HepG2 (cell line): ENCODE results near the gene RPTOR. TPM values are rescaled to one million over a fixed set of nuclear protein-coding genes. Genes with fewer than 3 reads are reported as not detected.

Source experiments
- ATAC-seq: fragments of 200-7000 bp; cut with Tn5 transposase; 3 replicates; pipeline ENCODE4 v1.9.1; 2020; ENCODE audit warnings: mild to moderate bottlenecking, moderate library complexity
- BruUV-seq: library from RNA; stranded (reverse); fragments of 400-500 nt; replicated peaks from 2 replicates; lab custom pipeline; 2021; lab: Mats Ljungman, UMichigan
- CTCF ChIA-PET: fragments of 300-600 bp; formaldehyde crosslinking; extraction: SDS; loops from one replicate; lab custom pipeline; 2021; ENCODE audit warnings: low total read pairs, inconsistent platforms, low intra/inter-chr PET ratio; lab: Yijun Ruan, JAX
- POLR2A ChIA-PET: fragments of 350-600 bp; sonication (Branson Sonifier 250); formaldehyde crosslinking; loops from one replicate; lab custom pipeline; 2020; ENCODE audit warnings: antibody characterized with exemption, inconsistent platforms; lab: Yijun Ruan, JAX
- DNase-seq: peaks from one replicate; pipeline ENCODE4 v3.0.0-alpha.2; 2015; ENCODE audit warnings: low spot score
- FAIRE-seq: peaks from 3 replicates; lab custom pipeline; 2011; peaks lifted over from hg19 to GRCh38; lab: Jason Lieb, UNC
- H2AFZ ChIP-seq: one replicate; pipeline ENCODE4 v1.6.1; 2011; ENCODE audit warnings: low read length, inconsistent platforms
- H3K27ac ChIP-seq: fragments of 300-600 bp; 3 replicates; pipeline ENCODE4 v1.8.0; 2011; ENCODE audit warnings: mixed run types, mild to moderate bottlenecking, mixed read lengths, low read length, inconsistent platforms; ENCODE audit not compliant: insufficient read depth; ENCODE audit errors: extremely low read length
- H3K27me3 ChIP-seq, 2 experiments: fragments of 200-600 bp in 1 of 2; 2 replicates in 1 of 2; 3 replicates in 1 of 2; pipeline versions ENCODE4 v1.6.0 to v1.8.0; 2011; ENCODE audit warnings: low read length in 2 of 2, mild to moderate bottlenecking in 2 of 2, moderate library complexity in 2 of 2, inconsistent platforms in 1 of 2; ENCODE audit not compliant: insufficient read depth in 2 of 2, control insufficient read depth in 1 of 2
- H3K36me3 ChIP-seq, 2 experiments: fragments of 200-600 bp in 1 of 2; replicated peaks in 1 of 2; 2 replicates in 1 of 2; 3 replicates in 1 of 2; pipeline versions ENCODE4 v1.5.1 to v1.8.0; 2011; ENCODE audit warnings: low read length in 2 of 2, inconsistent platforms in 1 of 2; ENCODE audit not compliant: insufficient read depth in 2 of 2, control insufficient read depth in 1 of 2
- H3K4me1 ChIP-seq: 2 replicates; pipeline ENCODE4 v1.5.1; 2012; ENCODE audit warnings: low read length, inconsistent platforms; ENCODE audit not compliant: insufficient read depth
- H3K4me2 ChIP-seq: 2 replicates; pipeline ENCODE4 v1.6.0; 2011; ENCODE audit warnings: low read depth, low read length, inconsistent platforms
- H3K4me3 ChIP-seq, 3 experiments: fragments of 200-600 bp in 1 of 3; sonication (generic), shearing (Covaris generic) in 1 of 3; replicated peaks in 1 of 3; 2 replicates each; pipeline ENCODE4 v1.5.1; 2011 to 2016; ENCODE audit warnings: low read length in 3 of 3, inconsistent platforms in 2 of 3, low read depth in 2 of 3, mild to moderate bottlenecking in 2 of 3, control low read depth in 1 of 3, mixed read lengths in 1 of 3; ENCODE audit not compliant: insufficient read depth in 1 of 3
- H3K79me2 ChIP-seq: one replicate; pipeline ENCODE4 v1.6.1; 2011; ENCODE audit warnings: low read length, inconsistent platforms; ENCODE audit not compliant: insufficient read depth
- H3K9ac ChIP-seq: 2 replicates; pipeline ENCODE4 v1.6.0; 2011; ENCODE audit warnings: mild to moderate bottlenecking, low read depth, low read length, inconsistent platforms; ENCODE audit not compliant: insufficient read depth
- H3K9me3 ChIP-seq: 2 replicates; pipeline ENCODE4 v1.5.1; 2012; ENCODE audit warnings: mild to moderate bottlenecking, low read length
- H4K20me1 ChIP-seq: 2 replicates; pipeline ENCODE4 v1.6.0; 2011; ENCODE audit warnings: inconsistent platforms, mild to moderate bottlenecking, low read length, moderate library complexity; ENCODE audit not compliant: insufficient read depth
- CTCF ChIP-seq: sonication (generic); formaldehyde crosslinking; IDR thresholded peaks from 2 replicates; pipeline ENCODE4 v1.5.0; 2020; ENCODE audit warnings: mild to moderate bottlenecking, missing genetic modification reagents, moderate library complexity
- GATAD1 ChIP-seq: IDR thresholded peaks from 2 replicates; pipeline ENCODE4 v1.6.1; 2016; ENCODE audit warnings: missing genetic modification reagents, missing compliant biosample characterization
- GLI4 ChIP-seq: sonication (generic); formaldehyde crosslinking; IDR thresholded peaks from 2 replicates; pipeline ENCODE4 v1.5.1; 2020; ENCODE audit warnings: missing genetic modification reagents, mild to moderate bottlenecking, moderate library complexity, borderline replicate concordance
- HOXA9 ChIP-seq: sonication (generic); formaldehyde crosslinking; IDR thresholded peaks from 2 replicates; pipeline ENCODE4 v1.8.1; 2022; ENCODE audit warnings: missing genetic modification reagents, mild to moderate bottlenecking, moderate library complexity, borderline replicate concordance
- MAF1 ChIP-seq: sonication (generic); formaldehyde crosslinking; IDR thresholded peaks from 2 replicates; pipeline ENCODE4 v1.5.0; 2020; ENCODE audit warnings: missing genetic modification reagents, borderline replicate concordance
- MIER2 ChIP-seq: IDR thresholded peaks from 2 replicates; pipeline ENCODE4 v1.6.1; 2016; ENCODE audit warnings: missing biosample characterization, missing genetic modification reagents
- NFKB2 ChIP-seq: sonication (generic); formaldehyde crosslinking; IDR thresholded peaks from 2 replicates; pipeline ENCODE4 v1.4.0; 2020; ENCODE audit warnings: missing genetic modification reagents, borderline replicate concordance
- NFRKB ChIP-seq: fragments of 450-650 bp; IDR thresholded peaks from 2 replicates; pipeline ENCODE4 v1.6.1; 2017
- RELA ChIP-seq: sonication (generic); formaldehyde crosslinking; IDR thresholded peaks from 2 replicates; pipeline ENCODE4 v1.4.0; 2020; ENCODE audit warnings: missing genetic modification reagents
- THRA ChIP-seq: sonication (generic); formaldehyde crosslinking; IDR thresholded peaks from 2 replicates; pipeline ENCODE4 v1.4.0; 2020; ENCODE audit warnings: missing genetic modification reagents, borderline replicate concordance
- ZBTB21 ChIP-seq: sonication (generic); formaldehyde crosslinking; IDR thresholded peaks from 2 replicates; pipeline ENCODE4 v1.4.0; 2020; ENCODE audit warnings: missing genetic modification reagents
- ZNF207 ChIP-seq: fragments of 450-650 bp; IDR thresholded peaks from 2 replicates; pipeline ENCODE4 v1.6.1; 2016; ENCODE audit warnings: antibody characterized with exemption, borderline replicate concordance
- ZNF335 ChIP-seq: sonication (generic); formaldehyde crosslinking; IDR thresholded peaks from 2 replicates; pipeline ENCODE4 v1.4.0; 2020; ENCODE audit warnings: missing genetic modification reagents
- ZNF44 ChIP-seq: sonication (generic); formaldehyde crosslinking; IDR thresholded peaks from 2 replicates; pipeline ENCODE4 v1.5.1; 2020; ENCODE audit warnings: mild to moderate bottlenecking, missing genetic modification reagents
- ZNF484 ChIP-seq: sonication (generic); formaldehyde crosslinking; IDR thresholded peaks from 2 replicates; pipeline ENCODE4 v1.5.1; 2020; ENCODE audit warnings: mild to moderate bottlenecking, low read depth, missing genetic modification reagents, borderline replicate concordance
- ZNF607 ChIP-seq: sonication (generic); formaldehyde crosslinking; IDR thresholded peaks from 2 replicates; pipeline ENCODE4 v1.5.1; 2020; ENCODE audit warnings: missing genetic modification reagents, mild to moderate bottlenecking, borderline replicate concordance
- ZSCAN9 ChIP-seq: IDR thresholded peaks from 2 replicates; pipeline ENCODE4 v1.6.1; 2016; ENCODE audit warnings: borderline replicate concordance
- WGBS: methylation state at CpG from one replicate; pipeline ENCODE4 v1.1.6; 2017; ENCODE audit warnings: low lambda C conversion rate; 5-methylcytosine and 5-hydroxymethylcytosine counted together
- in situ Hi-C: cut with HindIII; loops from 2 replicates; pipeline ENCODE4 v1.10.0; 2017; ENCODE audit warnings: low pct_unique_long_range_greater_than_20kb; ENCODE audit not compliant: extremely low pct_ligation_motif_present
- intact Hi-C: fragments of 100-400 bp; cut with micrococcal nuclease; formaldehyde crosslinking; loops from one replicate; pipeline ENCODE4 v1.10.0; 2022; ENCODE audit not compliant: unreplicated experiment
- polyA plus RNA-seq, 8 experiments: library from polyadenylated mRNA; depleted of rRNA in 3 of 8; stranded (reverse) in 7 of 8; unstranded in 1 of 8; fragments of >200 nt; fragmentation: Illumina TruSeq in 4 of 8; extraction: Trizol in 4 of 8; gene quantifications; 2 replicates each; pipeline versions ENCODE4 v1.2.1 to v1.2.3, GENCODE V29; 2011 to 2016; ENCODE audit warnings: low read depth in 4 of 8, missing spikeins in 1 of 8, mixed read lengths in 1 of 8; ENCODE audit not compliant: insufficient read depth in 1 of 8
- total RNA-seq, 5 experiments: library from RNA; depleted of rRNA; stranded (reverse); fragments of >200 nt; fragmentation: Illumina TruSeq; extraction: Trizol; gene quantifications; 2 replicates each; pipeline ENCODE4 v1.2.3, GENCODE V29; 2016; ENCODE audit warnings: low read depth in 1 of 5

RPTOR gene
- total and polyA plus RNA-seq, 2 of the 13 experiments (the other 11 are each of a cell fraction or from before 2014, with no cell fraction given), result 6.6 to 25.3 TPM

GRCh38 chr17:81015136-81015535 lies 470.5 kb downstream of the RPTOR start:
- in situ Hi-C loops, result no loop called here
- ATAC-seq (no peak), DNase-seq (no peak), FAIRE-seq (no peak)
- Histone ChIP-seq H3K4me1 (peaks cover 49% of the 10 kb centered on the region), H3K36me3 (no peaks in the 10 kb centered on the region), H2AFZ (no peak overlapping the region), H3K9ac (no peak overlapping the region), H3K27me3 (peaks cover 0 to 37% of the 10 kb centered on the region in 2 experiments; a peak in 3 of 5 replicates), H4K20me1 (no peaks in the 10 kb centered on the region), H3K4me3 (no peak overlapping the region), H3K9me3 (peaks cover 9% of the 10 kb centered on the region), H3K79me2 (no peaks in the 10 kb centered on the region), H3K4me2 (no peak overlapping the region)
- CTCF ChIA-PET, result no interaction called here
- BruUV-seq, result no TSS peak
- WGBS, result 42% methylated on average over 1 of the region's 1 CpG
- TF ChIP-seq ZBTB21 (CRISPR knock-in tag) (no peak), MAF1 (CRISPR knock-in tag) (no peak), CTCF (CRISPR knock-in tag) (no peak), NFKB2 (CRISPR knock-in tag) (no peak), ZSCAN9 (CRISPR knock-in tag) (no peak), GLI4 (CRISPR knock-in tag) (no peak), ZNF335 (CRISPR knock-in tag) (no peak), ZNF607 (CRISPR knock-in tag) (no peak), NFRKB (no peak), RELA (CRISPR knock-in tag) (no peak), ZNF207 (no peak), HOXA9 (CRISPR knock-in tag) (no peak), THRA (CRISPR knock-in tag) (no peak), GATAD1 (CRISPR knock-in tag) (no peak), MIER2 (no peak), ZNF484 (CRISPR knock-in tag) (no peak), ZNF44 (CRISPR knock-in tag) (no peak)
- TF ChIP-seq, all 625 proteins: peak for 0
- intact Hi-C loops, result no loop called here
- H3K27ac ChIP-seq, result no peak overlapping the region
- POLR2A ChIA-PET, result no interaction called here
